VCaP (cell line): ENCODE data around the gene DTNB.
"Not testable (repeated sequence)": the region's sequence is repeated elsewhere in the genome, so short reads cannot be mapped to it uniquely, and the experiment has no call there.

ENCODE experiments used
- H3K27ac ChIP-seq: fragments of 450-650 bp; 2 replicates; pipeline ENCODE4 v1.5.1; 2017
- CTCF ChIP-seq: fragments of 450-650 bp; conservative IDR thresholded peaks from 2 replicates; pipeline ENCODE4 v1.5.1; 2017; ENCODE audit warnings: mild to moderate bottlenecking, moderate library complexity

Gene DTNB

DNA sequence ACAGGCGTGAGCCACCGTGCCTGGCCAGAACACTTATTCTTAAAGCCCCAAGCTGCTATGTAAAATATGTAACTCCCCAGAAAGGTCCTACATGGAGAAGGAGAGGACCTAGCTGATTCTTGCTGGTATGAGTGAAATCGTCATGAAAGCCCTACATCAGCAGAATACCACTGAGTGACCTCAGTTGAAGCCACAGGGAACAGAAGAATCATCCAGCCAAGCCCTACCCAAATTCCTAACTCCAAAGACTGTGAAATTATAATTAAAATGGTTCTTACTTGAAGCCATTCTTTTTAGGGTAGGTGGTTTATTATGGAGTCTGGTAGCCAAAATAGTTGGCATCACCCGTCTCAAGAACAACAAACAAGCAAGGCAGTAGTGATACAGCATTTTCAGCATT is 4.5 kb upstream of the DTNB start:
- no peak for TF ChIP-seq CTCF
- H3K27ac ChIP-seq, result no peak overlapping the region

GRCh38 chr2:25674077-25674362 is 643 bp upstream of the DTNB start:
- H3K27ac ChIP-seq, result peak overlapping the region; percentile 92
- no peak for TF ChIP-seq CTCF

DNA sequence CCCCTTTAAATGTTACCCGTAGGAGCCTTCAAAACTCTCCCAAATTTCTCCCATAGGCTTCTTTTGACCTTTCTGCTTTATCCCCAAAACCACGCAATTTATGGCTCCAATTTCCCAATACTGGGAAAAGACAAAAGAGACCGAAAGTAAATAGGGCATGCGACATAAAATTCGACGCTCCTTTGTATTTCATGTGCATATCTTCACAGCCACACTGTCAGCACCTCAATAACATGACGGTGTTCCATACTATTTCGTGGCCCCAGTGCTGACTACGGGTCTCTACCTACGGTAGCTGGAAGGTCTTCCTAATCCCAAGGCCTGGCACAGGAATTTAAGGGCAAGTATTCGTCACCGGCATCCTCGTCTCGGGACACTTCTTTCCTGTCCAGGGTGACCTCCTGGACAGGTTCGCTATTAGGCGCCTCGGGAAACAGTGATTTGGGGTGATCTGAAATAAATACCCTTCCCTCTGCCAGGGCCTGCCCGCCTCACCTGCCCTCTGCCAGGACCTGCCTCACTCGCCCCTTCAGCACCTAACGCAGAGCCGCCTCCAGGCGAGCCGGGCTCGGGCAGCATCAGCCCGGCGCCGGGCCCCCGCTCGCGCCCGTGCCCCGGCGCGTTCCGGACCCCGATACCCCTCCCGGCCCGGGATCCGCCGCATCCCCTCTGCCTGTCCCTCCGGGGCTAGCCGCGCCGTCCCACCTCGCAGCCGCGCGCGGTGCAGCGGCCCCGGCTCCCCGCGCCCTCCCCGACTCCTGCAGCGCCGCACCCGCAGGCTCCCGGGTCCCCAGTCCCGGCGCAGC is 680 bp downstream of the DTNB start:
- no peak for TF ChIP-seq CTCF
- H3K27ac ChIP-seq, result peak overlapping the region; percentile 92

GRCh38 chr2:25671622-25672021 is 1.8 kb downstream of the DTNB start:
- peak overlapping the region; percentile 92 for H3K27ac ChIP-seq
- TF ChIP-seq CTCF, result no peak

- H3K27ac ChIP-seq, result peak overlapping the region; percentile 92
- no peak for TF ChIP-seq CTCF
Observed at GRCh38 chr2:25669520-25669919, 3.9 kb downstream of the DTNB start.

- no peak overlapping the region for H3K27ac ChIP-seq
Observed at GRCh38 chr2:25666218-25666617, 7.2 kb downstream of the DTNB start.

GRCh38 chr2:25665429-25665828 is 7.9 kb downstream of the DTNB start:
- H3K27ac ChIP-seq, result not testable (repeated sequence)

More at GRCh38 chr2:25666218-25666617, 7.2 kb downstream of the DTNB start:
- no peak for TF ChIP-seq CTCF

DNA sequence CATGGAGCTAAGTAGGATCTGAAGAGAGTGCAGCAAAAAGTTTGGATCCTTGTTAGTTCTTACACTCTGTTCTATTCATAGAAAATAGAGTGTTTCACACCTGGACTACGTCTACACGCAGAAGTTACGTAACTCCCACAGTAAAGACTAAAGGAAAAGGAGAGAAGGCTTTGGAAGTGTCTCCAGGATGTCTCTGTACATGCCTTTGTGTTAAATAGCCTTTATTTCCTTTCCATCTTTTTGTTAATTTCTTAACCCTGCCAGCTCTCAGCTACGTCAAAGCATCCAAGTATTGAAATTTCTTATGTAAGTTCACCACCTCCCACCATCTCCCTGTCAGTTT is 8.4 kb downstream of the DTNB start:
- TF ChIP-seq CTCF, result no peak
- H3K27ac ChIP-seq, result no peak overlapping the region
